Measurements from ENCODE around the gene GTF2IRD2.
"Not testable (repeated sequence)": the region's sequence is repeated elsewhere in the genome, so short reads cannot be mapped to it uniquely, and the experiment has no call there.

DNA sequence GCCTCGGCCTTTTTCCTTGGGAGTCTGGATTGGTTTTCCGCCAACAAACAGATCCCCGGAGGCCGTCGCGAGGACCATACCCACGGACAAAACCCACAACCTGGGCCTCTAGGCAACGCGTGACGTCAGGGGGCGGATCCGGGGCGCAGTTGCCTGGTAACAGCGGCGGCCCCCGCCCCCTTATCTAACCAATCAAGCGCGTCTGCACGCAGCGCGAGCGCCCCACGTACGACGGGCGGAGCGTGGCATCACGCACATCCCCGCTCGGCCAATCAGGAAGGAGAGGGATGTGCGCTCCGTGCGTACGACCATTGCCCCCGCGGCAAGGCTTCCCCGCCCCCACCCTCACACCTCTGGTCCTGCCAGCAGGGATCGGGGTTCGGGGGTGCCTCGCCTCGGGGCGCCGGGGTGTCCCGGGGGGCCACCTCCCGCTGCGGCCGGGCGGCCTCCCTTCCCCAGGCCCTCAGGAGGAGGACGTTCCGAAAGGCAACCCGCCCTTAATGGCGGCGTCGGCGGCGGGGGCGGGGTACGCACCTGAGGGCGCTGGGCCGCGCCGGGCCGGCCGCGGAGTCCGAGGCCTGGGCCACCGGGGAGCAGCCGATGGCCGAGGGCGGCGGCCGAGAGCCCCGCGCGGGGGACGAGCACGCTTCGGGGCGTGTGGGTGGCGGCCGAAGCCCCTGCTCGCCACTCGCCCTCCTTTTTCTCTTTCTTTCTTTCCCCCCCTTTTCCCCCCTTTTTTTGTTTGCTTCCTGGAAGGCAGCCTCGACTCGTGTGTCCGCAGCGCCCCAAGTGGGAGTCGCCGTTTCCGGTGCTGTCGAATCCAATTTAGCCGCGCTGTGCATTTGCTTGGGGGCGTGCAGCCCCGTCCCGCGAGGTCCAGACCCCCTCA, at the start of gene GTF2IRD2:
- TF ChIP-seq, protein P1, sequence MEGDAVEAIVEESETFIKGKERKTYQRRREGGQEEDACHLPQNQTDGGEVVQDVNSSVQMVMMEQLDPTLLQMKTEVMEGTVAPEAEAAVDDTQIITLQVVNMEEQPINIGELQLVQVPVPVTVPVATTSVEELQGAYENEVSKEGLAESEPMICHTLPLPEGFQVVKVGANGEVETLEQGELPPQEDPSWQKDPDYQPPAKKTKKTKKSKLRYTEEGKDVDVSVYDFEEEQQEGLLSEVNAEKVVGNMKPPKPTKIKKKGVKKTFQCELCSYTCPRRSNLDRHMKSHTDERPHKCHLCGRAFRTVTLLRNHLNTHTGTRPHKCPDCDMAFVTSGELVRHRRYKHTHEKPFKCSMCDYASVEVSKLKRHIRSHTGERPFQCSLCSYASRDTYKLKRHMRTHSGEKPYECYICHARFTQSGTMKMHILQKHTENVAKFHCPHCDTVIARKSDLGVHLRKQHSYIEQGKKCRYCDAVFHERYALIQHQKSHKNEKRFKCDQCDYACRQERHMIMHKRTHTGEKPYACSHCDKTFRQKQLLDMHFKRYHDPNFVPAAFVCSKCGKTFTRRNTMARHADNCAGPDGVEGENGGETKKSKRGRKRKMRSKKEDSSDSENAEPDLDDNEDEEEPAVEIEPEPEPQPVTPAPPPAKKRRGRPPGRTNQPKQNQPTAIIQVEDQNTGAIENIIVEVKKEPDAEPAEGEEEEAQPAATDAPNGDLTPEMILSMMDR (IDR thresholded peaks at IDR 0.05 in 8 of 11, conservative IDR thresholded peaks at IDR 0.05 in 3 of 11) = not testable (repeated sequence)
- TF ChIP-seq POLR2A (IDR thresholded peaks at IDR 0.05) = not testable (repeated sequence)
- peak in 1 of 3 donors; percentile 63 for TF ChIP-seq POLR2AphosphoS5 (IDR thresholded peaks at IDR 0.05)

Measured in spleen (tissue), 7 donors.